ENCODE results near the gene BRAF. TPM values are rescaled to one million over a fixed set of nuclear protein-coding genes. Genes with fewer than 3 reads are reported as not detected.
"Not testable (repeated sequence)": the region's sequence is repeated elsewhere in the genome, so short reads cannot be mapped to it uniquely, and the experiment has no call there.

BRAF gene
- total RNA-seq, 1 donor from 2014 or later: 40.9 TPM

DNA sequence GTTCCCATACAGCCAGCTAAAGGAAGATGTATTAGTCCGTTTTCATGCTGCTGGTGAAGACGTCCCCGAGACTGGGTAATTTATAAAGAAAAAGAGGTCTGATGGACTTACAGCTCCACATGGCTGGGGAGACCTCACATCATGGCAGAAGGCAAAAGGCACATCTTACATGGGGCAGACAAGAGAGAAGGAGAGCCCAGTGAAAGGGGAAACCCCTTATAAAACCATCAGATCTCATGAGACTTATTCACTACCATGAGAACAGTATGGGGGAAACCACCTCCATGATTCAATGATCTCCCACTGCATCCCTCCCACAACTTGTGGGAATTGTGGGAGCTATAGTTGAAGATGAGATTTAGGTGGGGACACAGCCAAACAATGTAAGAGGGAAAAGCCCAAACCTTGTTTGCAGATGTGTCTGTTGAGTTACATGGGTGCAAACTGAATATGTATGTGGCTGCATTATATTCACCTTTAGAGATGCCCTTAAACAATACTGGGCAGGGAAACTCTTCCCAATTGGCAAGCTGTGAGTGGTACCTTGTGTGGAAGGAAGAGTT is 13.1 kb upstream of the BRAF start:
- Mint-ChIP-seq H3K9me3 (ENCODE audit: unreplicated experiment) (no peaks in the 10 kb centered on the region), H3K27ac (ENCODE audit: unreplicated experiment) (no peak overlapping the region), H3K4me1 (ENCODE audit: low read depth, unreplicated experiment) (no peaks in the 10 kb centered on the region), H3K27me3 (ENCODE audit: unreplicated experiment) (peaks cover 2% of the 10 kb centered on the region), H3K4me3 (ENCODE audit: unreplicated experiment) (no peak overlapping the region), H3K36me3 (ENCODE audit: unreplicated experiment) (no peaks in the 10 kb centered on the region)
- DNase-seq: no peak
- TF ChIP-seq, protein P1, sequence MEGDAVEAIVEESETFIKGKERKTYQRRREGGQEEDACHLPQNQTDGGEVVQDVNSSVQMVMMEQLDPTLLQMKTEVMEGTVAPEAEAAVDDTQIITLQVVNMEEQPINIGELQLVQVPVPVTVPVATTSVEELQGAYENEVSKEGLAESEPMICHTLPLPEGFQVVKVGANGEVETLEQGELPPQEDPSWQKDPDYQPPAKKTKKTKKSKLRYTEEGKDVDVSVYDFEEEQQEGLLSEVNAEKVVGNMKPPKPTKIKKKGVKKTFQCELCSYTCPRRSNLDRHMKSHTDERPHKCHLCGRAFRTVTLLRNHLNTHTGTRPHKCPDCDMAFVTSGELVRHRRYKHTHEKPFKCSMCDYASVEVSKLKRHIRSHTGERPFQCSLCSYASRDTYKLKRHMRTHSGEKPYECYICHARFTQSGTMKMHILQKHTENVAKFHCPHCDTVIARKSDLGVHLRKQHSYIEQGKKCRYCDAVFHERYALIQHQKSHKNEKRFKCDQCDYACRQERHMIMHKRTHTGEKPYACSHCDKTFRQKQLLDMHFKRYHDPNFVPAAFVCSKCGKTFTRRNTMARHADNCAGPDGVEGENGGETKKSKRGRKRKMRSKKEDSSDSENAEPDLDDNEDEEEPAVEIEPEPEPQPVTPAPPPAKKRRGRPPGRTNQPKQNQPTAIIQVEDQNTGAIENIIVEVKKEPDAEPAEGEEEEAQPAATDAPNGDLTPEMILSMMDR (IDR thresholded peaks at IDR 0.05; ENCODE audit: partially characterized antibody, unreplicated experiment): no peak

DNA sequence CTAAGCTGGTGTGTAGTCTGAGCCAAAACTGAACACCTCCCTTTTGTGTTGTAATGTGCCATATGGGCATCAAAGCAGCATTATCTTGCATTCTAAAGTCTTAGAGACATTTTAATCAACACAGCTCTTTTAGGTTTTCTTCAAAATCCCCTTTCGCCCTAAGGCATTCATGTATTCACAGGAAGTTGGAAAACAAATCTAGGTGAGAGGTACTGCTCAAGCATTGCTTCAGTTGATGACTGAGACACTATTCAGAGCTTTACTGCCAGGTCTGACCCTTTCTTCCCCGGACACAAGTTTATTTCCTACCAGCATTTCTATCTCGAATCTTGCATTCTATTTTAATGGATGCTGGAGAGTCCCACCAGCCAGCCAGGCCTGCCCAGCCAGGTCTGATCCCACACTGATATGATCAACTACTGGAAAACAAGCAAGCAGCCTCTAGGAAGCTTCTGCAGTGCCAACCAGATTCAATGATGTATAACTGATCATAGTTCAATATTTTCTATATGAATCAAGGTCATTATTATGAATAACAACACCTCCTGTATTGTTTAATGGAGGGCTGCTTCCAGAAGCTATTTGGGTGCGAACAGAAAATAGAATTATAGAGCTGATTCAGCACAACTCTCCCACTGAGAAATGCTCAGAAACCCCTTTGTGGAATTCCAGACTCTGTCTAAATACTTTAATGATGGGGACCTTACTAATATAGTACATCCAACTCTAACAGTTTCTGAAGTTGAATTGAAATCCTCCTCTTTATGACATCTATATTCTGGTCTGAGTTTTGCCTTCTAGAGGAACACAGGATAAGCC is 4.0 kb upstream of the BRAF start:
- TF ChIP-seq, protein P1 (IDR thresholded peaks at IDR 0.05; ENCODE audit: partially characterized antibody, unreplicated experiment): no peak
- DNase-seq: no peak
- no peak overlapping the region for H3K4me3 Mint-ChIP-seq (ENCODE audit: unreplicated experiment)
- H3K27me3 Mint-ChIP-seq (ENCODE audit: unreplicated experiment): peaks cover 6% of the 10 kb centered on the region
- H3K4me1 Mint-ChIP-seq (ENCODE audit: low read depth, unreplicated experiment): no peaks in the 10 kb centered on the region
- no peaks in the 10 kb centered on the region for H3K36me3 Mint-ChIP-seq (ENCODE audit: unreplicated experiment)
- H3K9me3 Mint-ChIP-seq (ENCODE audit: unreplicated experiment): peaks cover 10% of the 10 kb centered on the region
- H3K27ac Mint-ChIP-seq (ENCODE audit: unreplicated experiment): no peak overlapping the region

GRCh38 chr7:140927945-140928344 is 3.2 kb upstream of the BRAF start:
- not testable (repeated sequence) for H3K4me1 Mint-ChIP-seq (ENCODE audit: low read depth, unreplicated experiment); DNase-seq; H3K27ac Mint-ChIP-seq (ENCODE audit: unreplicated experiment); H3K27me3 Mint-ChIP-seq (ENCODE audit: unreplicated experiment); H3K4me3 Mint-ChIP-seq (ENCODE audit: unreplicated experiment); H3K36me3 Mint-ChIP-seq (ENCODE audit: unreplicated experiment)
- H3K9me3 Mint-ChIP-seq (ENCODE audit: unreplicated experiment): peaks cover 10% of the 10 kb centered on the region

- DNase-seq: no peak
- no peaks in the 10 kb centered on the region for H3K4me1 Mint-ChIP-seq (ENCODE audit: low read depth, unreplicated experiment)
Observed at GRCh38 chr7:140927351-140927750, 2.6 kb upstream of the BRAF start.

GRCh38 chr7:140926021-140926817 is 1.5 kb upstream of the BRAF start:
- H3K27ac Mint-ChIP-seq (ENCODE audit: unreplicated experiment): no peak overlapping the region
- no peaks in the 10 kb centered on the region for H3K4me1 Mint-ChIP-seq (ENCODE audit: low read depth, unreplicated experiment)
- no peaks in the 10 kb centered on the region for H3K36me3 Mint-ChIP-seq (ENCODE audit: unreplicated experiment)
- peaks cover 10% of the 10 kb centered on the region for H3K9me3 Mint-ChIP-seq (ENCODE audit: unreplicated experiment)
- TF ChIP-seq, protein P1 (IDR thresholded peaks at IDR 0.05; ENCODE audit: partially characterized antibody, unreplicated experiment): no peak
- no peak overlapping the region for H3K4me3 Mint-ChIP-seq (ENCODE audit: unreplicated experiment)
- DNase-seq: no peak
- peaks cover 6% of the 10 kb centered on the region for H3K27me3 Mint-ChIP-seq (ENCODE audit: unreplicated experiment)

More at GRCh38 chr7:140927351-140927750, 2.6 kb upstream of the BRAF start:
- H3K4me3 Mint-ChIP-seq (ENCODE audit: unreplicated experiment): no peak overlapping the region
- H3K27ac Mint-ChIP-seq (ENCODE audit: unreplicated experiment): no peak overlapping the region
- TF ChIP-seq, protein P1 (IDR thresholded peaks at IDR 0.05; ENCODE audit: partially characterized antibody, unreplicated experiment): no peak
- no peaks in the 10 kb centered on the region for H3K36me3 Mint-ChIP-seq (ENCODE audit: unreplicated experiment)
- H3K27me3 Mint-ChIP-seq (ENCODE audit: unreplicated experiment): peaks cover 6% of the 10 kb centered on the region
- peaks cover 10% of the 10 kb centered on the region for H3K9me3 Mint-ChIP-seq (ENCODE audit: unreplicated experiment)

Data from glutamatergic neuron (in vitro differentiated cells).